GM23338 (cell line): ENCODE measurements around the gene HEBP1. TPM values are rescaled to one million over a fixed set of nuclear protein-coding genes. Genes with fewer than 3 reads are reported as not detected.

Experiments
- ATAC-seq: fragments of 200-7000 bp; cut with Tn5 transposase; 3 replicates; pipeline ENCODE4 v1.9.1; 2020
- DNase-seq: peaks from one replicate; pipeline ENCODE4 v3.0.0-alpha.2; 2015; ENCODE audit warnings: low spot score
- H2AFZ ChIP-seq: fragments of 200-600 bp; sonication (generic); 2 replicates; pipeline ENCODE4 v1.8.0; 2016; ENCODE audit warnings: antibody characterized with exemption, mild to moderate bottlenecking, moderate library complexity
- H3F3A ChIP-seq: fragments of 200-600 bp; sonication (generic); replicated peaks from 2 replicates; pipeline ENCODE4 v1.8.0; 2017; ENCODE audit warnings: antibody characterized with exemption, mixed run types, low read depth
- H3K27ac ChIP-seq: fragments of 200-600 bp; sonication (generic); 2 replicates; pipeline ENCODE4 v1.6.1; 2016; ENCODE audit warnings: low read depth
- H3K27me3 ChIP-seq: fragments of 200-600 bp; sonication (generic); 2 replicates; pipeline ENCODE4 v1.8.0; 2016; ENCODE audit warnings: mild to moderate bottlenecking, mixed run types, moderate library complexity; ENCODE audit not compliant: insufficient read depth
- H3K36me3 ChIP-seq: fragments of 200-600 bp; sonication (generic); 2 replicates; pipeline ENCODE4 v1.8.0; 2016; ENCODE audit warnings: mild to moderate bottlenecking; ENCODE audit not compliant: insufficient read depth
- H3K4me1 ChIP-seq: fragments of 200-600 bp; sonication (generic); 2 replicates; pipeline ENCODE4 v1.8.0; 2016; ENCODE audit warnings: mild to moderate bottlenecking, moderate library complexity; ENCODE audit not compliant: insufficient read depth
- H3K4me2 ChIP-seq: fragments of 200-600 bp; sonication (generic); 2 replicates; pipeline ENCODE4 v1.7.1; 2017; ENCODE audit warnings: mixed run types
- H3K4me3 ChIP-seq: fragments of 200-600 bp; sonication (generic); 2 replicates; pipeline ENCODE4 v1.6.1; 2016; ENCODE audit warnings: mixed run types
- H3K79me2 ChIP-seq: fragments of 200-600 bp; sonication (generic); replicated peaks from 2 replicates; pipeline ENCODE4 v1.8.0; 2017; ENCODE audit warnings: mild to moderate bottlenecking; ENCODE audit not compliant: insufficient read depth
- H3K9me2 ChIP-seq: fragments of 200-600 bp; sonication (generic); 2 replicates; pipeline ENCODE4 v1.8.0; 2017; ENCODE audit not compliant: insufficient read depth
- H4K20me1 ChIP-seq: fragments of 200-600 bp; sonication (generic); replicated peaks from 2 replicates; pipeline ENCODE4 v1.8.0; 2017; ENCODE audit warnings: mild to moderate bottlenecking; ENCODE audit not compliant: insufficient read depth
- H3K27ac Mint-ChIP-seq: 2 replicates; pipeline ENCODE4 v1.8.0; 2020; ENCODE audit warnings: inconsistent platforms, mild to moderate bottlenecking, moderate library complexity, mixed read lengths
- H3K27me3 Mint-ChIP-seq: 3 replicates; pipeline ENCODE4 v1.8.0; 2022; ENCODE audit warnings: low read depth, mild to moderate bottlenecking, moderate library complexity, mixed read lengths, inconsistent platforms; ENCODE audit not compliant: insufficient read depth, poor library complexity
- H3K36me3 Mint-ChIP-seq: 3 replicates; pipeline ENCODE4 v1.8.0; 2021; ENCODE audit warnings: low read depth, mild to moderate bottlenecking, inconsistent platforms, moderate library complexity, mixed read lengths
- H3K4me1 Mint-ChIP-seq: 3 replicates; pipeline ENCODE4 v1.8.0; 2020; ENCODE audit warnings: mild to moderate bottlenecking, inconsistent platforms, mixed read lengths
- H3K4me3 Mint-ChIP-seq: 3 replicates; pipeline ENCODE4 v1.8.0; 2021; ENCODE audit warnings: moderate library complexity, mild to moderate bottlenecking, inconsistent platforms, mixed read lengths
- H3K9me3 Mint-ChIP-seq: 3 replicates; pipeline ENCODE4 v1.8.0; 2020; ENCODE audit warnings: moderate library complexity, mild to moderate bottlenecking, inconsistent platforms, mixed read lengths
- CREB1 ChIP-seq: fragments of 250-450 bp; sonication (Bioruptor Pico); IDR thresholded peaks from 2 replicates; pipeline ENCODE4 v1.5.0; 2020; ENCODE audit warnings: low read depth, mild to moderate bottlenecking, moderate library complexity
- EZH2phosphoT487 ChIP-seq: fragments of 200-600 bp; sonication (generic); IDR thresholded peaks from one replicate; pipeline ENCODE4 v1.8.1; 2018; ENCODE audit warnings: antibody characterized with exemption; ENCODE audit not compliant: unreplicated experiment
- JUNB ChIP-seq: IDR thresholded peaks from one replicate; pipeline ENCODE4 v1.6.1; 2016; ENCODE audit warnings: antibody characterized with exemption; ENCODE audit not compliant: unreplicated experiment
- NANOG ChIP-seq: IDR thresholded peaks from 2 replicates; pipeline ENCODE4 v1.6.1; 2016; ENCODE audit warnings: antibody characterized with exemption, borderline replicate concordance
- POLR2AphosphoS5 ChIP-seq: IDR thresholded peaks from 2 replicates; pipeline ENCODE4 v1.6.1; 2016; ENCODE audit warnings: antibody characterized with exemption, low read depth
- STAT1 ChIP-seq: IDR thresholded peaks from one replicate; pipeline ENCODE4 v1.6.1; 2016; ENCODE audit warnings: antibody characterized with exemption; ENCODE audit not compliant: unreplicated experiment
- ZNF331 ChIP-seq: fragments of 250-450 bp; sonication (Bioruptor Pico); IDR thresholded peaks from 2 replicates; pipeline ENCODE4 v1.5.0; 2020; ENCODE audit warnings: low read depth, mild to moderate bottlenecking, moderate library complexity
- polyA plus RNA-seq: library from polyadenylated mRNA; unstranded; fragments of >200 nt; fragmentation: Nextera tagmentation; extraction: Ambion mirVana; gene quantifications from 2 replicates; pipeline ENCODE4 v1.2.1, GENCODE V29; 2016
- total RNA-seq: library from RNA; depleted of rRNA; stranded (reverse); fragments of >200 nt; shearing (Covaris generic); gene quantifications from 2 replicates; pipeline ENCODE4 v1.2.3, GENCODE V29; 2014
- TF ChIP-seq, protein P1 (sequence below): IDR thresholded peaks from one replicate; pipeline ENCODE4 v1.6.1; 2018; ENCODE audit warnings: antibody characterized with exemption; ENCODE audit not compliant: unreplicated experiment
- TF ChIP-seq, protein P2 (sequence below): fragments of 250-450 bp; sonication (Bioruptor Pico); IDR thresholded peaks from 2 replicates; pipeline ENCODE4 v1.5.0; 2020; ENCODE audit warnings: mild to moderate bottlenecking, moderate library complexity
- TF ChIP-seq, protein P3 (sequence below): IDR thresholded peaks from 2 replicates; pipeline ENCODE4 v1.6.1; 2016; ENCODE audit warnings: antibody characterized with exemption

Gene HEBP1
- total and polyA plus RNA-seq, 2 experiments from 2014 or later = 25.2 to 45.1 TPM

DNA sequence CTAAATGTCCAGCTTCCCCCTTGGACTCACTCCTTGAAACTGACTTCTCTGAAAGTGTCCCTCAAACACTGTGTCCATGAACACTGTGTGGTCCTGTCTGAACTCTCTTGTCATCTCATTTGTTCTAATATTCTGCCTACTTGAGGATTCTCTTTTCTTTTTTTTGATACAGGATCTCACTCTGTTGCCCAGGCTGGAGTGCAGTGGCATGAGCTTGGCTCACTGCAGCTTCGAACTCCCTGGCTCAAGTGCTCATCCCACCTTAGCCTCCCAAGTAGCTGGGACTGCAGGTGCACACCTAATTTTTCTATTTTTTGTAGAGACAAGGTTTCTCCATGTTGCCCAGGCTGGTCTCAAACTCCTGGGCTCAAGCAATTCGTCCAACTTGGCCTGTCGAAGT lies 4.9 kb upstream of the HEBP1 start (continued):
- TF ChIP-seq, protein P1, sequence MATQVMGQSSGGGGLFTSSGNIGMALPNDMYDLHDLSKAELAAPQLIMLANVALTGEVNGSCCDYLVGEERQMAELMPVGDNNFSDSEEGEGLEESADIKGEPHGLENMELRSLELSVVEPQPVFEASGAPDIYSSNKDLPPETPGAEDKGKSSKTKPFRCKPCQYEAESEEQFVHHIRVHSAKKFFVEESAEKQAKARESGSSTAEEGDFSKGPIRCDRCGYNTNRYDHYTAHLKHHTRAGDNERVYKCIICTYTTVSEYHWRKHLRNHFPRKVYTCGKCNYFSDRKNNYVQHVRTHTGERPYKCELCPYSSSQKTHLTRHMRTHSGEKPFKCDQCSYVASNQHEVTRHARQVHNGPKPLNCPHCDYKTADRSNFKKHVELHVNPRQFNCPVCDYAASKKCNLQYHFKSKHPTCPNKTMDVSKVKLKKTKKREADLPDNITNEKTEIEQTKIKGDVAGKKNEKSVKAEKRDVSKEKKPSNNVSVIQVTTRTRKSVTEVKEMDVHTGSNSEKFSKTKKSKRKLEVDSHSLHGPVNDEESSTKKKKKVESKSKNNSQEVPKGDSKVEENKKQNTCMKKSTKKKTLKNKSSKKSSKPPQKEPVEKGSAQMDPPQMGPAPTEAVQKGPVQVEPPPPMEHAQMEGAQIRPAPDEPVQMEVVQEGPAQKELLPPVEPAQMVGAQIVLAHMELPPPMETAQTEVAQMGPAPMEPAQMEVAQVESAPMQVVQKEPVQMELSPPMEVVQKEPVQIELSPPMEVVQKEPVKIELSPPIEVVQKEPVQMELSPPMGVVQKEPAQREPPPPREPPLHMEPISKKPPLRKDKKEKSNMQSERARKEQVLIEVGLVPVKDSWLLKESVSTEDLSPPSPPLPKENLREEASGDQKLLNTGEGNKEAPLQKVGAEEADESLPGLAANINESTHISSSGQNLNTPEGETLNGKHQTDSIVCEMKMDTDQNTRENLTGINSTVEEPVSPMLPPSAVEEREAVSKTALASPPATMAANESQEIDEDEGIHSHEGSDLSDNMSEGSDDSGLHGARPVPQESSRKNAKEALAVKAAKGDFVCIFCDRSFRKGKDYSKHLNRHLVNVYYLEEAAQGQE = no peak

DNA sequence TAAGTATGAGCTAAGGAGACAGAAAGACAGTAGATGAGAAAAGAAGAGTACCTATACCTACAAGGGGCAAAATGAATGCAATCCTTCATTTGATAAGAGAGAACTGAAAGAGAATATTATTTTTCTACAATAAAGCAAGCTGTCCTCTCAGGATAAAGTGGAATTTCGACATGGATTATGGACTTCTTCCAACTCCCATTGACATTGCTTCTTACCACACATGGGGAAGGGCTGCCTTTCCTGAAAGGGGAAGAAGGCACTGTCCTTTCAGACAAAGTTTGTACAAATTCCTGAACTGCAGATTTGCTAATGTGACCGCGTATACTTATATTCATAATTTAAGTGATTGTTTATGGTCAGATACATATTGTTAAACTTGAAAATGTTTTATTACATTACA lies 4.3 kb upstream of the HEBP1 start:
- Histone ChIP-seq H3K4me1 (peaks cover 31% of the 10 kb centered on the region), H3K79me2 (no peaks in the 10 kb centered on the region), H3K36me3 (no peaks in the 10 kb centered on the region), H3F3A (0 out of 2 replicates have a peak, but pooled peaks cover 6% of the 10 kb centered on the region), H3K27ac (no peak overlapping the region), H3K9me2 (no peaks in the 10 kb centered on the region), H3K4me2 (no peak overlapping the region), H3K27me3 (peaks cover 21% of the 10 kb centered on the region), H3K4me3 (no peak overlapping the region), H2AFZ (no peak overlapping the region), H4K20me1 (no peaks in the 10 kb centered on the region; the same call in 1 of the 2 replicates)
- Mint-ChIP-seq H3K4me1 (peaks cover 39% of the 10 kb centered on the region), H3K9me3 (peaks cover 8% of the 10 kb centered on the region; the same call in 1 of the 3 replicates), H3K36me3 (peaks cover 5% of the 10 kb centered on the region; the same call in 2 of the 3 replicates), H3K4me3 (no peak overlapping the region), H3K27me3 (peaks cover 26% of the 10 kb centered on the region), H3K27ac (no peak overlapping the region)
- ATAC-seq (no peak), DNase-seq (no peak)
- TF ChIP-seq NANOG = no peak
- TF ChIP-seq ZNF331 (CRISPR knock-in tag) = no peak
- no peak for TF ChIP-seq STAT1
- no peak for TF ChIP-seq EZH2phosphoT487
- TF ChIP-seq JUNB = no peak
- TF ChIP-seq POLR2AphosphoS5 = no peak
- TF ChIP-seq, protein P1 = no peak
- TF ChIP-seq, protein P2, sequence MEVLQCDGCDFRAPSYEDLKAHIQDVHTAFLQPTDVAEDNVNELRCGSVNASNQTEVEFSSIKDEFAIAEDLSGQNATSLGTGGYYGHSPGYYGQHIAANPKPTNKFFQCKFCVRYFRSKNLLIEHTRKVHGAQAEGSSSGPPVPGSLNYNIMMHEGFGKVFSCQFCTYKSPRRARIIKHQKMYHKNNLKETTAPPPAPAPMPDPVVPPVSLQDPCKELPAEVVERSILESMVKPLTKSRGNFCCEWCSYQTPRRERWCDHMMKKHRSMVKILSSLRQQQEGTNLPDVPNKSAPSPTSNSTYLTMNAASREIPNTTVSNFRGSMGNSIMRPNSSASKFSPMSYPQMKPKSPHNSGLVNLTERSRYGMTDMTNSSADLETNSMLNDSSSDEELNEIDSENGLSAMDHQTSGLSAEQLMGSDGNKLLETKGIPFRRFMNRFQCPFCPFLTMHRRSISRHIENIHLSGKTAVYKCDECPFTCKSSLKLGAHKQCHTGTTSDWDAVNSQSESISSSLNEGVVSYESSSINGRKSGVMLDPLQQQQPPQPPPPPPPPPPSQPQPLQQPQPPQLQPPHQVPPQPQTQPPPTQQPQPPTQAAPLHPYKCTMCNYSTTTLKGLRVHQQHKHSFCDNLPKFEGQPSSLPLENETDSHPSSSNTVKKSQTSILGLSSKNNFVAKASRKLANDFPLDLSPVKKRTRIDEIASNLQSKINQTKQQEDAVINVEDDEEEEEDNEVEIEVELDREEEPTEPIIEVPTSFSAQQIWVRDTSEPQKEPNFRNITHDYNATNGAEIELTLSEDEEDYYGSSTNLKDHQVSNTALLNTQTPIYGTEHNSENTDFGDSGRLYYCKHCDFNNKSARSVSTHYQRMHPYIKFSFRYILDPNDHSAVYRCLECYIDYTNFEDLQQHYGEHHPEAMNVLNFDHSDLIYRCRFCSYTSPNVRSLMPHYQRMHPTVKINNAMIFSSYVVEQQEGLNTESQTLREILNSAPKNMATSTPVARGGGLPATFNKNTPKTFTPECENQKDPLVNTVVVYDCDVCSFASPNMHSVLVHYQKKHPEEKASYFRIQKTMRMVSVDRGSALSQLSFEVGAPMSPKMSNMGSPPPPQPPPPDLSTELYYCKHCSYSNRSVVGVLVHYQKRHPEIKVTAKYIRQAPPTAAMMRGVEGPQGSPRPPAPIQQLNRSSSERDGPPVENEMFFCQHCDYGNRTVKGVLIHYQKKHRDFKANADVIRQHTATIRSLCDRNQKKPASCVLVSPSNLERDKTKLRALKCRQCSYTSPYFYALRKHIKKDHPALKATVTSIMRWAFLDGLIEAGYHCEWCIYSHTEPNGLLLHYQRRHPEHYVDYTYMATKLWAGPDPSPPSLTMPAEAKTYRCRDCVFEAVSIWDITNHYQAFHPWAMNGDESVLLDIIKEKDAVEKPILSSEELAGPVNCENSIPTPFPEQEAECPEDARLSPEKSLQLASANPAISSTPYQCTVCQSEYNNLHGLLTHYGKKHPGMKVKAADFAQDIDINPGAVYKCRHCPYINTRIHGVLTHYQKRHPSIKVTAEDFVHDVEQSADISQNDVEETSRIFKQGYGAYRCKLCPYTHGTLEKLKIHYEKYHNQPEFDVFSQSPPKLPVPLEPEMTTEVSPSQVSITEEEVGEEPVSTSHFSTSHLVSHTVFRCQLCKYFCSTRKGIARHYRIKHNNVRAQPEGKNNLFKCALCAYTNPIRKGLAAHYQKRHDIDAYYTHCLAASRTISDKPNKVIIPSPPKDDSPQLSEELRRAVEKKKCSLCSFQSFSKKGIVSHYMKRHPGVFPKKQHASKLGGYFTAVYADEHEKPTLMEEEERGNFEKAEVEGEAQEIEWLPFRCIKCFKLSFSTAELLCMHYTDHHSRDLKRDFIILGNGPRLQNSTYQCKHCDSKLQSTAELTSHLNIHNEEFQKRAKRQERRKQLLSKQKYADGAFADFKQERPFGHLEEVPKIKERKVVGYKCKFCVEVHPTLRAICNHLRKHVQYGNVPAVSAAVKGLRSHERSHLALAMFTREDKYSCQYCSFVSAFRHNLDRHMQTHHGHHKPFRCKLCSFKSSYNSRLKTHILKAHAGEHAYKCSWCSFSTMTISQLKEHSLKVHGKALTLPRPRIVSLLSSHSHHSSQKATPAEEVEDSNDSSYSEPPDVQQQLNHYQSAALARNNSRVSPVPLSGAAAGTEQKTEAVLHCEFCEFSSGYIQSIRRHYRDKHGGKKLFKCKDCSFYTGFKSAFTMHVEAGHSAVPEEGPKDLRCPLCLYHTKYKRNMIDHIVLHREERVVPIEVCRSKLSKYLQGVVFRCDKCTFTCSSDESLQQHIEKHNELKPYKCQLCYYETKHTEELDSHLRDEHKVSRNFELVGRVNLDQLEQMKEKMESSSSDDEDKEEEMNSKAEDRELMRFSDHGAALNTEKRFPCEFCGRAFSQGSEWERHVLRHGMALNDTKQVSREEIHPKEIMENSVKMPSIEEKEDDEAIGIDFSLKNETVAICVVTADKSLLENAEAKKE (CRISPR knock-in tag) = no peak
- TF ChIP-seq, protein P3, sequence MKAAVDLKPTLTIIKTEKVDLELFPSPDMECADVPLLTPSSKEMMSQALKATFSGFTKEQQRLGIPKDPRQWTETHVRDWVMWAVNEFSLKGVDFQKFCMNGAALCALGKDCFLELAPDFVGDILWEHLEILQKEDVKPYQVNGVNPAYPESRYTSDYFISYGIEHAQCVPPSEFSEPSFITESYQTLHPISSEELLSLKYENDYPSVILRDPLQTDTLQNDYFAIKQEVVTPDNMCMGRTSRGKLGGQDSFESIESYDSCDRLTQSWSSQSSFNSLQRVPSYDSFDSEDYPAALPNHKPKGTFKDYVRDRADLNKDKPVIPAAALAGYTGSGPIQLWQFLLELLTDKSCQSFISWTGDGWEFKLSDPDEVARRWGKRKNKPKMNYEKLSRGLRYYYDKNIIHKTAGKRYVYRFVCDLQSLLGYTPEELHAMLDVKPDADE = no peak
- TF ChIP-seq CREB1 (CRISPR knock-in tag) = no peak
